AML-193 (cell line): ENCODE results near the gene PPP4R3A.
A peak's percentile ranks its signal among the peaks of the same experiment; 100 is the strongest.
"Not testable (repeated sequence)": the region's sequence is repeated elsewhere in the genome, so short reads cannot be mapped to it uniquely, and the experiment has no call there.

Experiments
- DNase-seq, 2 experiments: peaks; one replicate each; lab custom pipeline; 2025; lab: John Stamatoyannopoulos, UW

Gene PPP4R3A

DNA sequence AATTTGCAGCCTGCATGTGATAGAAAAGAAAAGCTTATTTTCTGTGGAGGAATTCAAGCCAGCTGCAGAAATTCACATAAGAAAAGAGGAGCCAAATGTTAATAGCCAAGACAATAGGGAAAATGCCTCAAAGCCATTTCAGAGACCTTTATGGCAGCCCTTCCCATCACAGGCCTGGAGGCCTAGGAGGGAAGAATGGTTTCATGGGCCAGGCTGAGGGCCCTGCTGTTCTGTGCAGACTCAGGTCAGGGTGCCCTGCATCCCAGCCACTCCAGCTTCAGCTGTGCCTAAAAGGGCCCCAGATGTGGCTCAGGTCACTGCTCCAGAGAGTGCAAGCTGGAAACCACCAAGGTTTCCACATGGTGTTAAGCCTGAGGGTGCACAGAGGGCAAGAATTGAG lies 71.3 kb downstream of the PPP4R3A start:
- no peak for DNase-seq

GRCh38 chr14:91436266-91436665 lies 73.8 kb downstream of the PPP4R3A start:
- DNase-seq: not testable (repeated sequence)

GRCh38 chr14:91429385-91429784 lies 80.7 kb downstream of the PPP4R3A start:
- DNase-seq: no peak

DNA sequence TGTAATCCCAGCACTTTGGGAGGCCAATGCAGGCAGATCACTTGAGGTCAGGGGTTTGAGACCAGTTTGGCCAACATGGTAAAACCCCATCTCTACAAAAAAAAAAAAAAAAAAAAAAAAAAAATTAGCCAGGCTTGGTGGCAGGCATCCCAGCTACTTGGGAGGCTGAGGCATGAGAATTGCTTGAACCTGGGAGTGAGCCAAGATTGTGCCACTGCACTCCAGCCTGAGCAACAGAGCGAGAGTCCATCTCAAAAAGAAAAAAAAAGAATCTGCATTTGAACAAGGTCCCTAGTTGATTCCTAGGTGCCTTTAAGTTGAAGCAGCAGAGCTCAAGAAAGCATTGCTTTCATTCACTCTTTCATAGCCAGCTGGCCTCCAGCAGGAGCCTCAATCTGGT lies 81.2 kb downstream of the PPP4R3A start:
- DNase-seq: not testable (repeated sequence)

GRCh38 chr14:91425531-91425944 lies 84.6 kb downstream of the PPP4R3A start:
- not testable (repeated sequence) for DNase-seq

- DNase-seq: no peak
Measured at GRCh38 chr14:91424813-91425530, 85.1 kb downstream of the PPP4R3A start.

DNA sequence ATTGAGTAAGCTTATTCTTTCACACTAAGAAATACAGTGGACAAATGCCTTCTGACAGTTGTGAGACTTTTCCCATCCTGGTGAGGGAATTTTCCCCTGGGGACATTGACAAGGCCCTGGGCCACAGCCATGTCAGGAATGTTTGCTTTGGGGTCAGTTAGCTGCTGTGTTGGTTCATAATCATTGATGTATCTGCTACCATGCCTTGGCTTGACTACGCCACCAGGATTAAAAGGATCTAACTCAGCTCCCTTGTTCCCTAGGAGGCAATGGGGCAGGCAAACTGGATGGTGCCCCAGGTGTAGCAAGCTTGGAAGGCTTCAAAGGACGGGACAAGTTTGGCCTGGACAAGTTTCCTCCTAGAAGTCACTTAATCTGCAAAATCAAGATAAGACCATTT lies 89.4 kb downstream of the PPP4R3A start:
- DNase-seq: no peak

DNA sequence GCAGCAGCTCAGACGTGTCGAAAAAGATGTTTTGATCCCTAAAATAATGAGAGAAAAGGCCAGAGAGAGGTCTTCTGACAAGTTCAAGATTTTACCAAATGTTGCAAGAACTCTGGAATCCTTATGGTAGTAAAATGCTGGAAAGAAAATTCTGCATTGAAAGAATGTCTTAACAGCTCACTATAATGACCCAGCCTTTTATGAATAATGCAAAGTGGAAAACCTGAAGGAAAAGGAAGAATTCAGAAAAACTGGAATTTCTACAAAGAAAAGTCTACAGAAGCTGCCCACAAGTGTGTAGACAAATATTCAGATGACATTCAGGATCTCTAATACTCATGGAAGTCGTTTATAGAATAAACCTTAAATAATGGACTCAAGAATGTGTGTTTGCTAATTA lies 90.7 kb downstream of the PPP4R3A start:
- peak; percentile 40 to 83 for DNase-seq

GRCh38 chr14:91419044-91419397 lies 91.1 kb downstream of the PPP4R3A start:
- no peak for DNase-seq

GRCh38 chr14:91418387-91419043 lies 91.6 kb downstream of the PPP4R3A start:
- DNase-seq: peak; percentile 47 to 67

- DNase-seq: peak; percentile 40 to 55
Measured at GRCh38 chr14:91417983-91418386, 92.1 kb downstream of the PPP4R3A start.

GRCh38 chr14:91417120-91417982 lies 92.8 kb downstream of the PPP4R3A start, which contains the start of gene CCDC88C:
Gene CCDC88C (minus strand): TSS chr14:91417820. CDS start chr14:91417690, 130 bp downstream.
- peak; percentile 54 to 70 for DNase-seq

DNA sequence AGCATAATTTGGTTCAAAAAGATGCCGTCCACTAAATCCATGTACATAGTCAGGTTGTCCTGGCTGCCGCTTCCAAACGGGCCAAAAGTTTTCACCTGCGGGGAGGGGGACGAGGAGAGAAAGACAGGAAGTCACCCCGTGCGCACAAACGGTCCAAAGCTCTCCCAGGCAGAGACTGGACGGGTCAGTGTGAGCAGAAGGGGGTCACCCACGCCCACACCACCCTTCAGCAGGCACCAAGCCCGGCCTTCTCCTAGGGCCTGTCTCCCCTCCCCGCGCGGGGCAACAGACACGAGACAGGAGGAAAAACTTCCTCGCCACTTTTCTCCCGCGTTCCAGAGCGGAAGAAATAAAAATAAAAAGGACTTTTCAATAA lies 93.4 kb downstream of the PPP4R3A start:
- no peak for DNase-seq

DNA sequence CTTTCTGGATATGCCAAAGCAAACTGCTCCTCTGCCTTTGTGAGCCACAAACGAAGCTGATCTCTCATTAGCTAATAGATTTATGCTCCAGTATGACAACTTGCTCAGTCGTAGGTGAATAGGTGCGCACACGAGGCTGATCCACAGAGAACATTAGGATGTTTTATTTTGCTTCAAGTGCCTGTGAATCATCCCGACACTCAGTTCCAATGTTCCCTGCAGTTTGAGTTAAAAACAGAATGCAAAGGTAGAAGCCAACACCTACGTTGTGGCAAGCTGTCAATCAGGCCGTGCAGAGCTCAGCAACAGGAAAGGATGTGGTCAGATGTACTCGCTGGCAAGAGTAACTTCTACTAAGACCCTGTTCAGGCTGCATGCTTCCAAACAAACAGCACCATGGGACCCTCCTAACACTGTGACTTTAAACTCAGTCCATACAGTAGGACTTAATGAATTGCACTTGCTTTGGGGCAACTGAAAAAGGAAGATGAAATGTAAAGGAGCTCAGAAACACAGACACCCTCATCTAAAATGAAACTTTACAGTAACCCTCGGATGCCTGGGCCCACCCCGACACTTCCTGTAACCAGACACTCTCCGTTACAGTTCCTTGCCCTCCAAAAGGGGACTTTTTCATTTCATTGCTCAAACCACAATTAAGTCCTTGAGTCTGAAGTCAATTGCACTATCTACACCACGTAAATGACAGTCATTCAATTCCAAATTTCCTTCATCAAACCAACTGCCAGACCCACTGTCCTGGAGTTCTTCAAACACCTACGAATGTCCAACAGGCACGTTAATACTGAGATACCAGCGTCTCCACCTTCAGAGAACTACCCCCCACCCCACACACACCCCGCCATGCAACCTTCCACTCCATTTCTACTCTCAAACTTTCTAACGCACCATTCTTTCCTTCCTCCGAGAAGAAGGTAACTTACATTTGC lies 94.0 kb downstream of the PPP4R3A start:
- DNase-seq: peak; percentile 44 to 50

DNA sequence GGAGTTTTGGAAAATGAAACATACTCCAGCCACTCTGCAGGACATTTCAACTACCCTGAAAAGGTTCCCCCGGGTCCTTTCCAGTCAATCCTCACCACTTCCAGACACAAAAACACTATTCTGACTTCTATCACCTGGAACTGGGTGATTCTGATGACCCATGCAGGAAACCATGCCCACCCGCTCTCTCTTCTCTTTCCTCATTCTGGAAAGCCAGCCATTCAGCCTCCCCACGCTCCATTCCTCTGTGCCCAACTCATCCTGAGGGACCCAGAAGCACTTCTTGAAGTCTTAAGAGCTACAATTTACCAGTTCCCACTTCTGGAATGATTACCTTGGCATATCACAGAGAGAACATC lies 95.7 kb downstream of the PPP4R3A start:
- no peak for DNase-seq

DNA sequence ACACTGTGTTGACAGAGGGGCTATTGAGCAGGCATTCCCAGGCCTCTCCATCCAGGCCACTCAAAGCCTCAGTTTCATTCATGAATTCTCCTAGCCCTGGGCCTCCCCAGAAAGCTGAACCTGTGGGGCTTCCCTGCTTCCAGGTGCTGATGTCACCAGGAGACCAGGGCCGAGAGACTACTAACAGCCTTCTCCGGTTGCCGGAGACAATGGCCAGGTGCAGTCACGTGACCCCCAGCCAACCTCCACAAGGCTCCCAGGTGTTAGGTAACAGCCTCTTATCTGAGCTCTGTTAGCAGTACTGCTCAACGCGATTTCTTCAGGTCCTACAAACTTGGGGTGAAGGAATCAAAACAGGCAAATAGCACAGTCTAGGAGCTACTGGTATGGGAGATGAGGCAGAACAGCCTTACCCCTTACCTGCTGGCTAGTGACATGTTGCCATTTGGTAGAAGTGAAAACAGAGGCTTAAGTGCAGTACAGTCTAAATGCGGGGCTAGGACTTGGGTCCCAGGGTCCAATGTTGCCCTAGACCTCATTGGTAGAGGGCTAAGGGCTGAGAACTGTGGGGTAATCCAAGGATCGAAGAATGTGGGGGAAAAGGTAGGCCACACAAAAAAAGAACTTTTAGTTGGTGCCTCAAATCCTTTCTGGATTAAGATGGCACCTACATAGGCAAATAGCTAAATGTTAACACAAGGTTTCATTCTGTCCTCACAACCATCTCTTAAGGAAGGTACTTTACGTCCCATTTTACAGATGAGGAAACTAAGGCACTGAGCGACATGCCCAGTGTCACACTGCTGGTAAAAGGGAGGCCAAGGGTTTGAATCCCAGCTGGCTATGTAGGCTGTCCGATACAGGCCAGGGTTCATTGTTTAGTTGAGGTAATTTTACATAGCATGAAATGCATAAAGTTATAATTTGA lies 96.3 kb downstream of the PPP4R3A start:
- no peak for DNase-seq

GRCh38 chr14:91412939-91413338 lies 97.2 kb downstream of the PPP4R3A start:
- DNase-seq: no peak

- DNase-seq: no peak
Measured at GRCh38 chr14:91410771-91411536, 99.2 kb downstream of the PPP4R3A start.

DNA sequence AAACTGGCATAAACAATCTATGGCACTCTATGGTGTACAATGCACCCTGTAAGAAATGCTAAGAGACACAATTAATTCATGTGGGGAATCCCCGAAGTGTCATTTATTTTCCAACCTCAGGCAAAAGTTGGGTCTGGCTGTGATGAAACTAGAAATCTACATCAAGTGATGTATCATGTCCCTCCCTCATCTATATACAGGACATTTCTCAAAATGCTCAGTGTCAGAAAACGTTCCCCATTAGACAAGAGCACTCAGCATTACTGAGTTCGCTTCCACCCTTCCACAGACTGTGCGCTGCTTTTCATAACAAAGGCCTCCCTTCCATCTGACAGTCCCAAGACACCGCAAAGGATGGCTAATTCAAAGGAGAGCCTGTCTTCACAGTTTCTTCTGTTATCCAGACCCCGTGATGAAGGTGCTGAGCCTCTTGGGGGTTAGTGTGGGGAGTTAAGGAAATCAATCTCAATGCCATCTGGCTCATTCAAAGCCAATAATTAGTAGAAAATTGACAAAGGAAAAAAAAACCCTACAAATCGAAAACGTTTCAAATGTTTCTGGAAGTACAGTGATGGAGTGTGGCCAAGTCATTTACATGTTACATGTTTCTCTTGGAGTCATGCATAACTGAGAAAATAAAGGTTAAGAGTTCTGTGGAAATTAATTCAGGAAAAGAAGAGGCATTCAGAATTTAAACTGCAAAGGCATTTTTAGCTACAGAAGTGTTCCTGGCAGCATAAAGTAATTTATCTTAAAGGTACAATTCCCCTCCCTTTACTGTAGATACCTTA lies 100.0 kb downstream of the PPP4R3A start:
- no peak for DNase-seq
